ENCODE results near the gene KSR2. TPM values are rescaled to one million over a fixed set of nuclear protein-coding genes. Genes with fewer than 3 reads are reported as not detected.
A peak's percentile ranks its signal among the peaks of the same experiment; 100 is the strongest.

KSR2 gene
- total RNA-seq, 1 donor from 2014 or later: 0.30 TPM

- peaks cover 10% of the 10 kb centered on the region for H3K27me3 Mint-ChIP-seq (ENCODE audit: insufficient read depth, low read depth)
- H3K9me3 ChIP-seq (ENCODE audit: low read depth): no peaks in the 10 kb centered on the region
- H3K27me3 ChIP-seq: no peaks in the 10 kb centered on the region
- no peaks in the 10 kb centered on the region for H4K20me1 ChIP-seq (ENCODE audit: low read depth)
- no peak for TF ChIP-seq EZH2 (IDR thresholded peaks at IDR 0.05)
- TF ChIP-seq CTCF (IDR thresholded peaks at IDR 0.05): no peak
- TF ChIP-seq EZH2phosphoT487 (IDR thresholded peaks at IDR 0.05): no peak
- H3K27ac ChIP-seq: no peak overlapping the region
- H3K9me3 Mint-ChIP-seq: no peaks in the 10 kb centered on the region
- no peak overlapping the region for H3K4me3 ChIP-seq
- H3F3A ChIP-seq (ENCODE audit: low read depth): no peaks in the 10 kb centered on the region
- no peak overlapping the region for H3K4me2 ChIP-seq
- H2AFZ ChIP-seq (replicated peaks): no peak overlapping the region
- no peak overlapping the region for H3K4me3 Mint-ChIP-seq
- H3K9ac ChIP-seq: no peak overlapping the region
- peak overlapping the region; percentile 62 for H3K27ac Mint-ChIP-seq
- H3K36me3 ChIP-seq: no peaks in the 10 kb centered on the region
- H3K4me1 ChIP-seq: peaks cover 31% of the 10 kb centered on the region
- peak; percentile 64 for DNase-seq (ENCODE audit: low spot score)
- no peaks in the 10 kb centered on the region for H3K79me2 ChIP-seq (ENCODE audit: low read depth)
- H3K36me3 Mint-ChIP-seq: no peaks in the 10 kb centered on the region
- peaks cover 28% of the 10 kb centered on the region for H3K4me1 Mint-ChIP-seq
Measured at GRCh38 chr12:117564881-117565280, 403.9 kb downstream of the KSR2 start.

GRCh38 chr12:117563706-117564105 lies 405.1 kb downstream of the KSR2 start:
- Histone ChIP-seq H4K20me1 (ENCODE audit: low read depth) (no peaks in the 10 kb centered on the region), H3K4me1 (peaks cover 31% of the 10 kb centered on the region), H2AFZ (replicated peaks) (no peak overlapping the region), H3K4me2 (no peak overlapping the region), H3K79me2 (ENCODE audit: low read depth) (no peaks in the 10 kb centered on the region), H3K27ac (no peak overlapping the region), H3F3A (ENCODE audit: low read depth) (no peaks in the 10 kb centered on the region), H3K9ac (no peak overlapping the region), H3K4me3 (no peak overlapping the region), H3K27me3 (no peaks in the 10 kb centered on the region), H3K36me3 (no peaks in the 10 kb centered on the region), H3K9me3 (ENCODE audit: low read depth) (no peaks in the 10 kb centered on the region)
- no peak for DNase-seq (ENCODE audit: low spot score)
- Mint-ChIP-seq H3K27me3 (ENCODE audit: insufficient read depth, low read depth) (peaks cover 10% of the 10 kb centered on the region), H3K4me1 (peaks cover 28% of the 10 kb centered on the region), H3K27ac (no peak overlapping the region), H3K36me3 (no peaks in the 10 kb centered on the region), H3K4me3 (no peak overlapping the region), H3K9me3 (no peaks in the 10 kb centered on the region)
- TF ChIP-seq CTCF (IDR thresholded peaks at IDR 0.05) (no peak), EZH2 (IDR thresholded peaks at IDR 0.05) (no peak), EZH2phosphoT487 (IDR thresholded peaks at IDR 0.05) (no peak)

DNA sequence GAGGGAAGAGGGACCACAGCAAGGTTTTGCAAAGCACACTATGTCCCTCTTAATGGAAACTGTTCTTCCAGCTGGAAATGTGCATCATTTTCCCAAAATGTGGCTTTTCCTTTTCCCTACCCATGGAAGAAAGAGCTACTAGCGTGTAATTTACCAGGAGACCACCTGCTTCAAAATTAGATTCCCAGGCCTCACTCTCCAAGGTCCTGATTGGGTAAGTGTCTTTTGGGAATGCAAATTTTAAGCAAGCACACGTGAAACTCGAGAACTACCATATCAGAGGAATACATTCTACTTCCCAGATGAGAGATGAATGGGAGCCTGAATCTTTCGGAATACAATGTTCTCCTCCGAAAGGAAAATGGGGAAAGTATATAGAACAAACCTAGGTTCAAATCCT lies 405.8 kb downstream of the KSR2 start:
- Histone ChIP-seq H3F3A (ENCODE audit: low read depth) (no peaks in the 10 kb centered on the region), H3K27me3 (no peaks in the 10 kb centered on the region), H3K4me1 (peaks cover 29% of the 10 kb centered on the region), H4K20me1 (ENCODE audit: low read depth) (no peaks in the 10 kb centered on the region), H2AFZ (replicated peaks) (no peak overlapping the region), H3K27ac (no peak overlapping the region), H3K36me3 (no peaks in the 10 kb centered on the region), H3K9ac (no peak overlapping the region), H3K4me2 (no peak overlapping the region), H3K79me2 (ENCODE audit: low read depth) (no peaks in the 10 kb centered on the region), H3K4me3 (no peak overlapping the region), H3K9me3 (ENCODE audit: low read depth) (no peaks in the 10 kb centered on the region)
- H3K4me1 Mint-ChIP-seq: peaks cover 28% of the 10 kb centered on the region
- no peak overlapping the region for H3K4me3 Mint-ChIP-seq
- no peak overlapping the region for H3K27ac Mint-ChIP-seq
- peak; percentile 16 for DNase-seq (ENCODE audit: low spot score)
- H3K27me3 Mint-ChIP-seq (ENCODE audit: insufficient read depth, low read depth): peaks cover 12% of the 10 kb centered on the region
- H3K9me3 Mint-ChIP-seq: no peaks in the 10 kb centered on the region
- TF ChIP-seq EZH2 (IDR thresholded peaks at IDR 0.05) (no peak), CTCF (IDR thresholded peaks at IDR 0.05) (no peak), EZH2phosphoT487 (IDR thresholded peaks at IDR 0.05) (no peak)
- H3K36me3 Mint-ChIP-seq: no peaks in the 10 kb centered on the region
